ENCODE measurements around the gene CYP4F2.

DNA sequence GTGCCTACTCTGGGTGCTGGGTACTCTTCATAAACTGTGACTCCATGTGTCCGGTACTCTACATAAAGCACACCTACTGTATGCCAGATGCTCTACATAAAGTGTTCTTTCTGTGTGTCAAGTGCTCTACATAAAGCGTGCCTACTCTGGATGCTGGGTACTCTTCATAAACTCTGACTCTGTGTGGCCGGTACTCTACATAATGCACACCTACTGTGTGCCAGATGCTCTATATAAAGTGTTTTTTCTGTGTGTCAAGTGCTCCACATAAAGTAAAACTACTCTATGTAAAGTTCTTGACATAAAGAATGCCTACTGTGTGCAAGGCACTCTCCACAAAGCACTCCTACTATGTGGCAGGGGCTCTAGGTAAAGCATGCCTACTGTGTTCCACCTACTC lies 38.3 kb upstream of the CYP4F2 start:
- TF ChIP-seq CTCF (optimal IDR thresholded peaks at IDR 0.05 in 1 of 3, IDR thresholded peaks at IDR 0.05 in 1 of 3, conservative IDR thresholded peaks at IDR 0.05 in 1 of 3; ENCODE audit: extremely low read depth in 1 of 3, insufficient read depth in 2 of 3, low read length in 3 of 3) (no peak), EZH2 (IDR thresholded peaks at IDR 0.05; ENCODE audit: low read length) (no peak)

All from keratinocyte (primary cell).